ENCODE results near the gene EBP.
A peak's percentile ranks its signal among the peaks of the same experiment; 100 is the strongest.
"Not testable (repeated sequence)": the region's sequence is repeated elsewhere in the genome, so short reads cannot be mapped to it uniquely, and the experiment has no call there.

The EBP gene

GRCh38 chrX:48509619-48510018 is 12.0 kb upstream of the EBP start:
- DNase-seq (ENCODE audit: low spot score in 2 of 2) (no peak), ATAC-seq (no peak)
- Mint-ChIP-seq H3K4me1 (peaks cover 28% of the 10 kb centered on the region), H3K36me3 (peaks cover 6% of the 10 kb centered on the region), H3K9me3 (no peaks in the 10 kb centered on the region), H3K27ac (peak overlapping the region; percentile 87), H3K4me3 (peak overlapping the region; percentile 88)

GRCh38 chrX:48511560-48511959 is 10.0 kb upstream of the EBP start:
- Mint-ChIP-seq H3K4me3 (no peak overlapping the region), H3K36me3 (peaks cover 17% of the 10 kb centered on the region), H3K4me1 (peaks cover 34% of the 10 kb centered on the region), H3K27ac (peak overlapping the region; percentile 65), H3K9me3 (no peaks in the 10 kb centered on the region)
- DNase-seq (ENCODE audit: low spot score in 2 of 2) = no peak
- ATAC-seq = no peak

GRCh38 chrX:48512371-48512935 is 9.2 kb upstream of the EBP start:
- ATAC-seq (no peak), DNase-seq (ENCODE audit: low spot score in 2 of 2) (no peak)
- no peaks in the 10 kb centered on the region for H3K9me3 Mint-ChIP-seq
- H3K36me3 Mint-ChIP-seq = peaks cover 17% of the 10 kb centered on the region
- no peak overlapping the region for H3K27ac Mint-ChIP-seq
- H3K4me3 Mint-ChIP-seq = no peak overlapping the region
- peaks cover 39% of the 10 kb centered on the region for H3K4me1 Mint-ChIP-seq

- ATAC-seq = no peak
- no peak overlapping the region for H3K4me3 Mint-ChIP-seq
- DNase-seq (ENCODE audit: low spot score in 2 of 2) = no peak
- H3K27ac Mint-ChIP-seq = peak overlapping the region; percentile 40
- H3K4me1 Mint-ChIP-seq = peaks cover 39% of the 10 kb centered on the region
- H3K9me3 Mint-ChIP-seq = no peaks in the 10 kb centered on the region
- H3K36me3 Mint-ChIP-seq = peaks cover 17% of the 10 kb centered on the region
Observed at GRCh38 chrX:48513670-48514069, 7.9 kb upstream of the EBP start.

- no peak for DNase-seq (ENCODE audit: low spot score in 2 of 2)
- no peak overlapping the region for H3K4me3 Mint-ChIP-seq
- H3K9me3 Mint-ChIP-seq = no peaks in the 10 kb centered on the region
- peaks cover 17% of the 10 kb centered on the region for H3K36me3 Mint-ChIP-seq
- H3K4me1 Mint-ChIP-seq = peaks cover 38% of the 10 kb centered on the region
- ATAC-seq = no peak
- peak overlapping the region; percentile 40 for H3K27ac Mint-ChIP-seq
Observed at GRCh38 chrX:48514126-48514806, 7.3 kb upstream of the EBP start.

- no peak for DNase-seq (ENCODE audit: low spot score in 2 of 2)
- peak overlapping the region; percentile 40 for H3K27ac Mint-ChIP-seq
- no peaks in the 10 kb centered on the region for H3K9me3 Mint-ChIP-seq
- H3K4me3 Mint-ChIP-seq = no peak overlapping the region
- no peak for ATAC-seq
- peaks cover 17% of the 10 kb centered on the region for H3K36me3 Mint-ChIP-seq
- peaks cover 31% of the 10 kb centered on the region for H3K4me1 Mint-ChIP-seq
Observed at GRCh38 chrX:48514868-48515460, 6.6 kb upstream of the EBP start.

- no peaks in the 10 kb centered on the region for H3K9me3 Mint-ChIP-seq
- DNase-seq (ENCODE audit: low spot score in 2 of 2) (no peak), ATAC-seq (no peak)
- no peak overlapping the region for H3K27ac Mint-ChIP-seq
- H3K4me3 Mint-ChIP-seq = no peak overlapping the region
- peaks cover 30% of the 10 kb centered on the region for H3K4me1 Mint-ChIP-seq
- peaks cover 16% of the 10 kb centered on the region for H3K36me3 Mint-ChIP-seq
Observed at GRCh38 chrX:48515842-48516241, 5.8 kb upstream of the EBP start.

- ATAC-seq (no peak), DNase-seq (ENCODE audit: low spot score in 2 of 2) (no peak)
- Mint-ChIP-seq H3K4me1 (peaks cover 30% of the 10 kb centered on the region), H3K27ac (no peak overlapping the region), H3K36me3 (peaks cover 17% of the 10 kb centered on the region), H3K9me3 (no peaks in the 10 kb centered on the region), H3K4me3 (no peak overlapping the region)
Observed at GRCh38 chrX:48516285-48516684, 5.3 kb upstream of the EBP start.

GRCh38 chrX:48516987-48517386 is 4.6 kb upstream of the EBP start:
- no peak overlapping the region for H3K4me3 Mint-ChIP-seq
- H3K4me1 Mint-ChIP-seq = peaks cover 27% of the 10 kb centered on the region
- DNase-seq (ENCODE audit: low spot score in 2 of 2) = no peak
- peaks cover 24% of the 10 kb centered on the region for H3K36me3 Mint-ChIP-seq
- H3K9me3 Mint-ChIP-seq = no peaks in the 10 kb centered on the region
- H3K27ac Mint-ChIP-seq = peak overlapping the region; percentile 69
- no peak for ATAC-seq

GRCh38 chrX:48519481-48519880 is 2.1 kb upstream of the EBP start:
- peaks cover 47% of the 10 kb centered on the region for H3K36me3 Mint-ChIP-seq
- DNase-seq (ENCODE audit: low spot score in 2 of 2); H3K27ac Mint-ChIP-seq; H3K4me3 Mint-ChIP-seq; H3K9me3 Mint-ChIP-seq; ATAC-seq: not testable (repeated sequence)
- peaks cover 23% of the 10 kb centered on the region for H3K4me1 Mint-ChIP-seq

- H3K4me3 Mint-ChIP-seq = peak overlapping the region; percentile 81
Observed at GRCh38 chrX:48520455-48520854, 1.2 kb upstream of the EBP start.

GRCh38 chrX:48520976-48521352 is 644 bp upstream of the EBP start:
- ATAC-seq (no peak), DNase-seq (ENCODE audit: low spot score in 2 of 2) (no peak)
- H3K27ac Mint-ChIP-seq = peak overlapping the region; percentile 95
- peaks cover 55% of the 10 kb centered on the region for H3K36me3 Mint-ChIP-seq
- peaks cover 18% of the 10 kb centered on the region for H3K4me1 Mint-ChIP-seq
- no peaks in the 10 kb centered on the region for H3K9me3 Mint-ChIP-seq
- peak overlapping the region; percentile 81 for H3K4me3 Mint-ChIP-seq

More at GRCh38 chrX:48520455-48520854, 1.2 kb upstream of the EBP start:
- Mint-ChIP-seq H3K9me3 (no peaks in the 10 kb centered on the region), H3K4me1 (peaks cover 18% of the 10 kb centered on the region), H3K27ac (peak overlapping the region; percentile 95), H3K36me3 (peaks cover 52% of the 10 kb centered on the region)
- ATAC-seq (no peak), DNase-seq (ENCODE audit: low spot score in 2 of 2) (peak in 1 of 2 donors; percentile 49)

GRCh38 chrX:48522291-48522690 is 683 bp downstream of the EBP start:
- peaks cover 63% of the 10 kb centered on the region for H3K36me3 Mint-ChIP-seq
- peak overlapping the region; percentile 81 for H3K4me3 Mint-ChIP-seq
- ATAC-seq = no peak
- H3K27ac Mint-ChIP-seq = peak overlapping the region; percentile 95
- H3K9me3 Mint-ChIP-seq = no peaks in the 10 kb centered on the region
- peaks cover 19% of the 10 kb centered on the region for H3K4me1 Mint-ChIP-seq
- no peak for DNase-seq (ENCODE audit: low spot score in 2 of 2)

- peak overlapping the region; percentile 81 for H3K4me3 Mint-ChIP-seq
- peaks cover 77% of the 10 kb centered on the region for H3K36me3 Mint-ChIP-seq
- H3K4me1 Mint-ChIP-seq = peaks cover 19% of the 10 kb centered on the region
- H3K27ac Mint-ChIP-seq = peak overlapping the region; percentile 56
- DNase-seq (ENCODE audit: low spot score in 2 of 2) (no peak), ATAC-seq (no peak)
- no peaks in the 10 kb centered on the region for H3K9me3 Mint-ChIP-seq
Observed at GRCh38 chrX:48523682-48524081, 2.1 kb downstream of the EBP start.

GRCh38 chrX:48525853-48526252 is 4.2 kb downstream of the EBP start:
- peaks cover 88% of the 10 kb centered on the region for H3K36me3 Mint-ChIP-seq
- H3K4me1 Mint-ChIP-seq = peaks cover 13% of the 10 kb centered on the region
- not testable (repeated sequence) for ATAC-seq; H3K9me3 Mint-ChIP-seq; DNase-seq (ENCODE audit: low spot score in 2 of 2); H3K4me3 Mint-ChIP-seq; H3K27ac Mint-ChIP-seq

- peak overlapping the region; percentile 50 for H3K27ac Mint-ChIP-seq
- no peak for DNase-seq (ENCODE audit: low spot score in 2 of 2)
- peaks cover 58% of the 10 kb centered on the region for H3K36me3 Mint-ChIP-seq
- no peak for ATAC-seq
- H3K4me3 Mint-ChIP-seq = no peak overlapping the region
- peaks cover 36% of the 10 kb centered on the region for H3K4me1 Mint-ChIP-seq
- no peaks in the 10 kb centered on the region for H3K9me3 Mint-ChIP-seq
Observed at GRCh38 chrX:48530736-48531135, 9.1 kb downstream of the EBP start.
